Measurements from ENCODE around the gene KIF26B. TPM values are rescaled to one million over a fixed set of nuclear protein-coding genes. Genes with fewer than 3 reads are reported as not detected.
"Not testable (repeated sequence)": the region's sequence is repeated elsewhere in the genome, so short reads cannot be mapped to it uniquely, and the experiment has no call there.

KIF26B gene
- polyA plus RNA-seq, 6 donors from 2014 or later = 0.01 to 0.04 TPM; not detected in 4

GRCh38 chr1:245386297-245386971, 231.6 kb downstream of the KIF26B start:
- Mint-ChIP-seq H3K27me3 (peaks cover 6 to 15% (median 13%) of the 10 kb centered on the region in 3 donors), H3K27ac (no peak overlapping the region), H3K36me3 (no peaks in the 10 kb centered on the region), H3K4me3 (no peak overlapping the region), H3K9me3 (no peaks in the 10 kb centered on the region), H3K4me1 (no peaks in the 10 kb centered on the region)
- DNase-seq (no peak), ATAC-seq (ENCODE audit: low read depth in 2 of 2) (no peak)

- Mint-ChIP-seq H3K27ac (no peak overlapping the region), H3K9me3 (peaks cover 0 to 6% (median 4%) of the 10 kb centered on the region in 7 donors), H3K36me3 (no peaks in the 10 kb centered on the region), H3K27me3 (peaks cover 6 to 20% (median 13%) of the 10 kb centered on the region in 3 donors), H3K4me1 (no peaks in the 10 kb centered on the region), H3K4me3 (no peak overlapping the region)
- ATAC-seq (ENCODE audit: low read depth in 2 of 2) = no peak
- DNase-seq = no peak
Measured at GRCh38 chr1:245388687-245389086, 233.9 kb downstream of the KIF26B start.

- peaks cover 6 to 14% (median 10%) of the 10 kb centered on the region in 3 donors for H3K27me3 Mint-ChIP-seq
- no peak overlapping the region for H3K27ac Mint-ChIP-seq
- peaks cover 0 to 6% (median 4%) of the 10 kb centered on the region in 7 donors for H3K9me3 Mint-ChIP-seq
- H3K4me1 Mint-ChIP-seq = no peaks in the 10 kb centered on the region
- no peak for ATAC-seq (ENCODE audit: low read depth in 2 of 2)
- no peak for DNase-seq
- no peak overlapping the region for H3K4me3 Mint-ChIP-seq
- H3K36me3 Mint-ChIP-seq = no peaks in the 10 kb centered on the region
Measured at GRCh38 chr1:245389873-245390272, 235.1 kb downstream of the KIF26B start.

- DNase-seq = no peak
- no peak for ATAC-seq (ENCODE audit: low read depth in 2 of 2)
- no peak overlapping the region for H3K27ac Mint-ChIP-seq
- no peaks in the 10 kb centered on the region for H3K4me1 Mint-ChIP-seq
- H3K4me3 Mint-ChIP-seq = no peak overlapping the region
- peaks cover 0 to 6% (median 4%) of the 10 kb centered on the region in 7 donors for H3K9me3 Mint-ChIP-seq
- peaks cover 0 to 10% (median 0%) of the 10 kb centered on the region in 3 donors for H3K27me3 Mint-ChIP-seq
- H3K36me3 Mint-ChIP-seq = no peaks in the 10 kb centered on the region
Measured at GRCh38 chr1:245390975-245391374, 236.2 kb downstream of the KIF26B start.

- no peak overlapping the region for H3K4me3 Mint-ChIP-seq
- DNase-seq = no peak
- peaks cover 0 to 5% (median 0%) of the 10 kb centered on the region in 3 donors for H3K27me3 Mint-ChIP-seq
- H3K27ac Mint-ChIP-seq = no peak overlapping the region
- ATAC-seq (ENCODE audit: low read depth in 2 of 2) = no peak
- H3K9me3 Mint-ChIP-seq = peaks cover 0 to 6% (median 4%) of the 10 kb centered on the region in 7 donors
- H3K4me1 Mint-ChIP-seq = no peaks in the 10 kb centered on the region
- no peaks in the 10 kb centered on the region for H3K36me3 Mint-ChIP-seq
Measured at GRCh38 chr1:245393694-245394093, 238.9 kb downstream of the KIF26B start.

GRCh38 chr1:245395680-245396079, 240.9 kb downstream of the KIF26B start:
- no peak overlapping the region for H3K4me3 Mint-ChIP-seq

GRCh38 chr1:245396615-245397014, 241.8 kb downstream of the KIF26B start:
- Mint-ChIP-seq H3K27ac (no peak overlapping the region), H3K4me3 (no peak overlapping the region), H3K9me3 (peaks cover 0 to 6% (median 4%) of the 10 kb centered on the region in 7 donors), H3K4me1 (no peaks in the 10 kb centered on the region), H3K36me3 (no peaks in the 10 kb centered on the region), H3K27me3 (peaks cover 0 to 8% (median 5%) of the 10 kb centered on the region in 3 donors)
- ATAC-seq (ENCODE audit: low read depth in 2 of 2) (no peak), DNase-seq (no peak)

More at GRCh38 chr1:245395680-245396079, 240.9 kb downstream of the KIF26B start:
- Mint-ChIP-seq H3K27ac (no peak overlapping the region), H3K4me1 (no peaks in the 10 kb centered on the region), H3K36me3 (no peaks in the 10 kb centered on the region), H3K9me3 (peaks cover 0 to 6% (median 4%) of the 10 kb centered on the region in 7 donors), H3K27me3 (peaks cover 0 to 8% (median 5%) of the 10 kb centered on the region in 3 donors)
- no peak for DNase-seq
- ATAC-seq (ENCODE audit: low read depth in 2 of 2) = no peak

- Mint-ChIP-seq H3K4me1 (no peaks in the 10 kb centered on the region), H3K27ac (no peak overlapping the region), H3K27me3 (peaks cover 0 to 8% (median 5%) of the 10 kb centered on the region in 3 donors), H3K36me3 (no peaks in the 10 kb centered on the region), H3K4me3 (no peak overlapping the region), H3K9me3 (peaks cover 0 to 6% (median 4%) of the 10 kb centered on the region in 7 donors)
- ATAC-seq (ENCODE audit: low read depth in 2 of 2) (no peak), DNase-seq (no peak)
Measured at GRCh38 chr1:245397771-245398170, 243.0 kb downstream of the KIF26B start.

GRCh38 chr1:245398180-245398579, 243.4 kb downstream of the KIF26B start:
- DNase-seq = no peak
- peaks cover 0 to 8% (median 4%) of the 10 kb centered on the region in 3 donors for H3K27me3 Mint-ChIP-seq
- ATAC-seq (ENCODE audit: low read depth in 2 of 2) = no peak
- peaks cover 0 to 4% (median 4%) of the 10 kb centered on the region in 7 donors for H3K9me3 Mint-ChIP-seq
- H3K36me3 Mint-ChIP-seq = no peaks in the 10 kb centered on the region
- H3K27ac Mint-ChIP-seq = peak overlapping the region in 1 of 6 donors; percentile 12
- no peaks in the 10 kb centered on the region for H3K4me1 Mint-ChIP-seq
- no peak overlapping the region for H3K4me3 Mint-ChIP-seq

- no peak for DNase-seq
- no peak overlapping the region for H3K27ac Mint-ChIP-seq
- no peak for ATAC-seq (ENCODE audit: low read depth in 2 of 2)
- H3K36me3 Mint-ChIP-seq = no peaks in the 10 kb centered on the region
- no peaks in the 10 kb centered on the region for H3K4me1 Mint-ChIP-seq
- peaks cover 0 to 4% (median 0%) of the 10 kb centered on the region in 7 donors for H3K9me3 Mint-ChIP-seq
- no peak overlapping the region for H3K4me3 Mint-ChIP-seq
- peaks cover 0 to 8% (median 0%) of the 10 kb centered on the region in 3 donors for H3K27me3 Mint-ChIP-seq
Measured at GRCh38 chr1:245401881-245402587, 247.2 kb downstream of the KIF26B start.

GRCh38 chr1:245402998-245403397, 248.2 kb downstream of the KIF26B start:
- H3K27ac Mint-ChIP-seq; ATAC-seq (ENCODE audit: low read depth in 2 of 2); H3K9me3 Mint-ChIP-seq; H3K36me3 Mint-ChIP-seq; H3K4me3 Mint-ChIP-seq; DNase-seq; H3K27me3 Mint-ChIP-seq; H3K4me1 Mint-ChIP-seq: not testable (repeated sequence)

- Mint-ChIP-seq H3K9me3 (peaks cover 0 to 4% (median 0%) of the 10 kb centered on the region in 7 donors), H3K27ac (no peak overlapping the region), H3K4me3 (no peak overlapping the region), H3K4me1 (no peaks in the 10 kb centered on the region), H3K27me3 (peaks cover 0 to under 1% (median 0%) of the 10 kb centered on the region in 3 donors), H3K36me3 (no peaks in the 10 kb centered on the region)
- ATAC-seq (ENCODE audit: low read depth in 2 of 2) = no peak
- no peak for DNase-seq
Measured at GRCh38 chr1:245404527-245404926, 249.7 kb downstream of the KIF26B start.

- peaks cover 0 to 4% (median 0%) of the 10 kb centered on the region in 7 donors for H3K9me3 Mint-ChIP-seq
Measured at GRCh38 chr1:245404952-245405351, 250.2 kb downstream of the KIF26B start.

GRCh38 chr1:245406426-245406825, 251.6 kb downstream of the KIF26B start:
- H3K27ac Mint-ChIP-seq = no peak overlapping the region
- H3K4me1 Mint-ChIP-seq = no peaks in the 10 kb centered on the region
- H3K9me3 Mint-ChIP-seq = peaks cover 0 to 4% (median 0%) of the 10 kb centered on the region in 7 donors
- H3K27me3 Mint-ChIP-seq = no peaks in the 10 kb centered on the region
- no peaks in the 10 kb centered on the region for H3K36me3 Mint-ChIP-seq
- ATAC-seq (ENCODE audit: low read depth in 2 of 2) (no peak), DNase-seq (no peak)
- H3K4me3 Mint-ChIP-seq = no peak overlapping the region

More at GRCh38 chr1:245404952-245405351, 250.2 kb downstream of the KIF26B start:
- Mint-ChIP-seq H3K4me1 (no peaks in the 10 kb centered on the region), H3K27me3 (no peaks in the 10 kb centered on the region), H3K27ac (no peak overlapping the region), H3K36me3 (no peaks in the 10 kb centered on the region), H3K4me3 (no peak overlapping the region)
- no peak for ATAC-seq (ENCODE audit: low read depth in 2 of 2)
- DNase-seq = no peak

Data from naive B cell (primary cell).